Gastroesophageal sphincter (tissue), 3 donors: ENCODE measurements around the gene COL8A1.

Source experiments
- CTCF ChIP-seq, 4 experiments: fragments of 200-600 bp in 2 of 4; fragments of 450-650 bp in 2 of 4; sonication (generic) in 1 of 4; IDR thresholded peaks; one replicate each; pipeline ENCODE4 v1.5.1; 2017 to 2019; ENCODE audit warnings: antibody characterized with exemption in 4 of 4, mild to moderate bottlenecking in 2 of 4, moderate library complexity in 2 of 4
- EP300 ChIP-seq: sonication (generic); formaldehyde crosslinking; IDR thresholded peaks from one replicate; pipeline ENCODE4 v1.6.1; 2017; ENCODE audit warnings: antibody characterized with exemption, mild to moderate bottlenecking
- POLR2AphosphoS5 ChIP-seq: sonication (generic); formaldehyde crosslinking; IDR thresholded peaks from one replicate; pipeline ENCODE4 v1.6.1; 2017; ENCODE audit warnings: antibody characterized with exemption

- TF ChIP-seq POLR2AphosphoS5 (no peak), CTCF (IDR thresholded peaks at IDR 0.05) (no peak), EP300 (no peak)
Observed at GRCh38 chr3:99839613-99840012, 201.2 kb downstream of the COL8A1 start.
